Measurements from ENCODE around the gene LCNL1.
A peak's percentile ranks its signal among the peaks of the same experiment; 100 is the strongest.

LCNL1 gene

GRCh38 chr9:137034709-137035506 is 52.1 kb downstream of the LCNL1 start:
- peak; percentile 85 to 92 for DNase-seq
- TF ChIP-seq GATA1 (IDR thresholded peaks at IDR 0.05; ENCODE audit: low read depth, low read length) (no peak), POLR2A (IDR thresholded peaks at IDR 0.05; ENCODE audit: low read length) (no peak)
